Activated CD4-positive, alpha-beta T cell treated with anti-CD3 and anti-CD28 coated beads, Interleukin-2, amount 10 ng/mL, durations not matched to agents 7 days and 5 days (primary cell): Measurements from ENCODE around the gene IGSF3. TPM values are rescaled to one million over a fixed set of nuclear protein-coding genes. Genes with fewer than 3 reads are reported as not detected.
"Not testable (repeated sequence)": the region's sequence is repeated elsewhere in the genome, so short reads cannot be mapped to it uniquely, and the experiment has no call there.

Experiments
- CTCF ChIA-PET: fragments of 350-600 bp; sonication (Branson Sonifier 250); formaldehyde crosslinking; loops from one replicate; lab custom pipeline; 2021; ENCODE audit warnings: antibody characterized with exemption; lab: Charles Lee
- POLR2A ChIA-PET: fragments of 350-600 bp; sonication (Branson Sonifier 250); formaldehyde crosslinking; loops from one replicate; lab custom pipeline; 2021; ENCODE audit warnings: antibody characterized with exemption; lab: Charles Lee
- DNase-seq: peaks from one replicate; pipeline ENCODE4 v3.0.0-alpha.2; 2020
- H3K27ac Mint-ChIP-seq: one replicate; pipeline ENCODE4 v1.8.0; 2021; ENCODE audit warnings: mild to moderate bottlenecking, moderate library complexity, mixed read lengths
- H3K27me3 Mint-ChIP-seq: one replicate; pipeline ENCODE4 v1.8.0; 2021; ENCODE audit warnings: mixed read lengths
- H3K36me3 Mint-ChIP-seq: one replicate; pipeline ENCODE4 v1.8.0; 2021; ENCODE audit warnings: low read depth, mixed read lengths
- H3K4me1 Mint-ChIP-seq: one replicate; pipeline ENCODE4 v1.8.0; 2021; ENCODE audit warnings: mixed read lengths
- H3K4me3 Mint-ChIP-seq: one replicate; pipeline ENCODE4 v1.8.0; 2021; ENCODE audit warnings: mild to moderate bottlenecking, moderate library complexity, mixed read lengths
- H3K9me3 Mint-ChIP-seq: one replicate; pipeline ENCODE4 v1.8.0; 2021; ENCODE audit warnings: mixed read lengths
- total RNA-seq, 2 experiments: library from RNA; stranded (reverse); gene quantifications; one replicate each; pipeline ENCODE4 v1.2.3, GENCODE V29; 2021

The IGSF3 gene
- total RNA-seq, 2 experiments from 2014 or later: 0.35 to 0.77 TPM

DNA sequence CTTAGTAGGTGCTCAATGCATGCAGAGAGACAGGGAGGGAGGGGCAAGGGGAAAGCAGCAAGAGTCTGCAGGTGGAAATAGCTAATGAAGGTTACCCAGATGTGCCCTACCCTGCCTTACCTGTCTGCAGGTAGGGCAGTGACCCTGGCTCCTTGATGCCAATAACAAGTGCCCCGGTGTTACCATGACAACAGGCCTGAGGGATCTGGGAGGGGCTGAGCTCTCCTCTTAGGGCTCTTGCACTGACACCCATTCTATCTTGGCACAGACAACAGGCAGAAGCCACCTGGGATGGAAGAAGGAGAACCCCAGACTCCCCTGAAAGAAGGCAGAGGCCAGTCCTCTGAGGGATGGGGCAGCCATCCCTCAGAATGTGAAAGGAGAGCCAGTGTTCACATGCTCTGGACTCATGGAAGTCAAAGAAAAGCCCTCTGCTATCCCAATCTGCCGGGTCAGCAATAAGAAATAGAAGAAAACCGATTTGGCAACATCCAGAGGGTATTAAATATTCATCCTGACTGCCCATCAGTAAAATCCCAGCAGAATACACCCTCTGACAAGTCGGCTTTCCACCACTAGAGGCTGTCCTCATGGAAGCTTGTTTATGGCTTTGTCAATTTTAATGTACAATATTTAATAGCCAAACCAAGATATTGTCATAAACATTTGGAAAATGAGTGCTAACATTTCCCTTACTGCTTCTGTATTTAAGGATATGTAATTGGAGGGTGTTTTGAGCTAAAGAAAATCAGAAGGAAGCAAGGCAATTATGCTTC lies 72.3 kb downstream of the IGSF3 start:
- POLR2A ChIA-PET, H3K27me3 Mint-ChIP-seq, H3K9me3 Mint-ChIP-seq, H3K4me1 Mint-ChIP-seq, H3K36me3 Mint-ChIP-seq, H3K27ac Mint-ChIP-seq, DNase-seq, H3K4me3 Mint-ChIP-seq: not testable (repeated sequence)
- CTCF ChIA-PET: interaction anchor here (0.8 to 1.8 kb wide), 6 partner anchors 13 to 456 kb away, joined by 3 to 8 read pairs (median 3); no protein-coding TSS in a partner anchor

DNA sequence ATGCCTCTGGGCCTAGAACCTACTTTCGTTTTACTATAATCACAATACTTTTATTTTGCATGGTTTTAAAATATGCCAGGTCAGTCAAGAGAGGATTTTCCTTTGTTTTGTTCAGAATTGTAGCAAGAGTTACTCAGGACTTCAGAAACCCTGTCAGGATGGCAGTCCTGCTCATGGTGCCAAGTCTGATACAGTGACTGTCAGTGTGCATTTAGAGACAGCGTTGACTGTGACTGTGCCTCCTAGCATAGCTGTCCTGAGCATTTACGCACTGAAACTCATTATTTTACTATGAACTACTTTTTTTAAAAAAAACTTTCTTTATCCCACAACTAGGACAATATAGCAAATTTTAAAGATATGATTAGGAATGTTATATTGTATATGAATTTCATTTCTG lies 73.6 kb downstream of the IGSF3 start:
- POLR2A ChIA-PET, H3K4me1 Mint-ChIP-seq, H3K9me3 Mint-ChIP-seq, H3K4me3 Mint-ChIP-seq, H3K27me3 Mint-ChIP-seq, DNase-seq, H3K27ac Mint-ChIP-seq, H3K36me3 Mint-ChIP-seq: not testable (repeated sequence)
- CTCF ChIA-PET: interaction anchor here (1.2 kb wide), 1 partner anchor 25 kb away, joined by 3 read pairs; no protein-coding TSS in a partner anchor

DNA sequence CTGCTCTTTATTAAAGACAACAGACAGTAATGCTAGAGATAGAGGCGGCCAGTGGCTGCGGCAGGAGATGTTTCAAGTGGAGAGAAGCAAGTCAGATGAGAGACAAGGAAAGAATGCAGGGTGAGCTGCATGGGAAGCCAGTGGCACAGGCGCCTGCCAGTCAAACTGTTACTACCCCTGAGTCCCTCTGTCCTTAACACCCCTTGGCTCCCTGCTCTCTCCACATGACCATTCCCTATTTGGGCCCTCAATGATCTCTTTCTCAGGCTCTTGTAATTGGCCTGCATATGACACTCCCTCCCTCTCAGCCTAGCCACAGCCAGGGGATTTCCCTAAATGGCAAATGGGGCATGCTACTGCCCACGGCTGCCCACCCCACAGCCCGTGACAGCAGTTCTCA lies 74.1 kb downstream of the IGSF3 start:
- H3K27me3 Mint-ChIP-seq, H3K27ac Mint-ChIP-seq, H3K4me1 Mint-ChIP-seq, POLR2A ChIA-PET, DNase-seq, H3K36me3 Mint-ChIP-seq, H3K9me3 Mint-ChIP-seq, H3K4me3 Mint-ChIP-seq, CTCF ChIA-PET: not testable (repeated sequence)

DNA sequence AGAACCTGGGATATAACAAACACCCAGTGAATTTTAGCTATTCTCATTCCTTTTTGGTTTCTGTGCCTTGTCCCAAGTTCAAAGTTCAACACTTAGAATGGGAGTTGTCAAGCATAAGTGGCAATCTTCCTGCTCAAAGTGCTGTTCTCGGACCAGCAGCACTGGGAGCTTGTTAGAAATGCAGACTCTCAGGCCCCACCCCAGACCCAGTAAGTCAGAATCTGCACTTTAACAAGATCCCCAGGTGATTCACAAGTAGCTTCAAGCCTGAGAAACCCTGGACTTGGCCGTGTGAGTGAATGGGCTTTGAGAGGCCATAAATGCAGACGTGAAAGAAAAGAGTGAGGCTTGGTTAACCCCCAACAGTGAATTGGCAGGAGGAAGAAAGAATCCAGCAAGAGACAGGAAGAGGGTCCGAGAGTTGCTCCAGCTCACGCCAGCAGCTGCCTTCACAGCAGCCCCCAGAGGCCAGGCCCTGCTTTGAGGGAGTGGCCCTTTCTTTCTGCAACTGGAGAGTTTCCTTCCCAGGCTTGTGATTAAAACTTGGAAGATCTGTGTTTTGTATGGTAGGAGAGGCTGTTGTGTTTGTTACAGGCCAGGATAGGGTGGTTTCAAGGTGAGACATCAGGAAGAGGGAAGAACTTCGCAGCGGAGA lies 75.5 kb downstream of the IGSF3 start:
- DNase-seq, H3K4me3 Mint-ChIP-seq, H3K36me3 Mint-ChIP-seq, H3K27me3 Mint-ChIP-seq, POLR2A ChIA-PET, CTCF ChIA-PET, H3K9me3 Mint-ChIP-seq, H3K27ac Mint-ChIP-seq: not testable (repeated sequence)
- H3K4me1 Mint-ChIP-seq: peaks cover 15% of the 10 kb centered on the region

DNA sequence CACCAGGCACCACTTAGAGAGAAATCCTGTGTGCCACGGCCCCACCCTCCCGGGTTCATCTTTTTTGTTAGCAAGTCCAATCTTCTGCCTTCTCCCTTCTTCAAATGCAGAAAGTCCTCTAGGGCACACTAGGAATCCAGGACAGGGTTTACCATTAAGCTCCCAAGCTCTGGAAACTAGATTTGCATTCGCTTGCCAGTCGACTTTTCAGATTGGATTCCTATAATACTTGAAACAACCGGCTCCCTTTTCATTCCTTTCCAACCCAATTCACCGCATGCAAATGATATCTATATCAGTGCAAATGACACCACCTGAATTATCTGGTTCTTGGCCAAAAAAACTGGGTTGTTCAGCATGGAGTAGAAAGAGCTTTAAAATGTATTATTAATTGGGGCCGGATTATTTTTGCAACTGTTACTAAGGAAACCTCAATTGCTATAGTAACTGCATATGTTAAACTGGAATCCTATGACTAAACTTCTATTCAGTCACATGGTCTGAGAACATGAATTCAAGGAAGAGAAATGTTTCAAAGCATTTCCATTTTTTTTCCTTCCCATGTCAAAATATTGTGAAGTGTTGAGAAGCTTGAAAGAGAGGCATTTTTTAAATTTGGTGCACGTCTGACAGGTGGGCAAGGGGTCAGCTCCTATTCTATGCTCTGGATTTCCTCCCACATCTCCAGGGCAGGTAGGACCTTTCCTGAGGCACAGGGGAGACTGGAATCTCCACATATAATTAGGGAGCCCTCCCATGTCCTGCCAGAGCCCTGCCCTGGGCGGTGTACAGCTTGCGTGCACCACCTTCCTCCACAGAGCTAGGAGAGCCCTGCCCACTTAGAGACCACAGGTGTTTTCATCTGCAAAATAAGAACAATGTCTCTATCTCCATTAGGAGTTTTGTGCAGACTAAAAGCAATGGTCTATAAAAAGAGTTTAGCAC lies 76.3 kb downstream of the IGSF3 start:
- H3K9me3 Mint-ChIP-seq, H3K36me3 Mint-ChIP-seq, CTCF ChIA-PET, DNase-seq, H3K27ac Mint-ChIP-seq, H3K27me3 Mint-ChIP-seq, H3K4me3 Mint-ChIP-seq: not testable (repeated sequence)
- peaks cover 14% of the 10 kb centered on the region for H3K4me1 Mint-ChIP-seq
- POLR2A ChIA-PET: interaction anchor here (0.6 kb wide), 1 partner anchor 694 kb away, joined by 3 read pairs; no protein-coding TSS in a partner anchor

DNA sequence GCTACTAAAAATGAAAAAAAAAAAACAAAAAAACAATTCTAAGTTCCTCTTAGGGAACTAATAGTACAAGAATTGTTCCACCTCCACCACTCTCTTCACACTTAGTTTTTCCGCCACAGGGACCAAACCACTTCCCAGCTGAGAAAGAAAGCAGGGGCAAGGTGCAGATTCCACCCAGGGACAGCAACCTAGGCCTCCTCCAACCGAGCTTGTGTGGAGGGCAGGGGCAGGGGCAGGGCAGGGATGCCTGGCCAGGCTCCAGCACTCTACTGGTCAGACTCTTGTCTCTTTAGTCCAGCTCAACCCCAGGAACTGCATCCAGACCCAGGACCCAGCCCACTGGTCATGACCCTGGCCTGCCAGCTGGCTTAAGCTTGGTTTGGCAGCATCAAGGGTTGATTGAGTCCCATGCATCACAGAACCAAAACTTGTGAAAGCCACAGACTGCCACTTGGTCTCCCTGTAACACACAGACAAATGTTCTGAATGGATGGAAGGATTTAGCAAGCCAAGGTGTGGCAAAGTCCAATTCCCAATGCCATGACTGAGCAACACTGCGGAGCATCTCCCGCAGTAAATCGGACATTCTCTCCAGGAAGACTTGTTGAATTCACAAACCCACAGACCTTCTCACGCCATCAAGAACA lies 77.1 kb downstream of the IGSF3 start:
- not testable (repeated sequence) for H3K27me3 Mint-ChIP-seq

DNA sequence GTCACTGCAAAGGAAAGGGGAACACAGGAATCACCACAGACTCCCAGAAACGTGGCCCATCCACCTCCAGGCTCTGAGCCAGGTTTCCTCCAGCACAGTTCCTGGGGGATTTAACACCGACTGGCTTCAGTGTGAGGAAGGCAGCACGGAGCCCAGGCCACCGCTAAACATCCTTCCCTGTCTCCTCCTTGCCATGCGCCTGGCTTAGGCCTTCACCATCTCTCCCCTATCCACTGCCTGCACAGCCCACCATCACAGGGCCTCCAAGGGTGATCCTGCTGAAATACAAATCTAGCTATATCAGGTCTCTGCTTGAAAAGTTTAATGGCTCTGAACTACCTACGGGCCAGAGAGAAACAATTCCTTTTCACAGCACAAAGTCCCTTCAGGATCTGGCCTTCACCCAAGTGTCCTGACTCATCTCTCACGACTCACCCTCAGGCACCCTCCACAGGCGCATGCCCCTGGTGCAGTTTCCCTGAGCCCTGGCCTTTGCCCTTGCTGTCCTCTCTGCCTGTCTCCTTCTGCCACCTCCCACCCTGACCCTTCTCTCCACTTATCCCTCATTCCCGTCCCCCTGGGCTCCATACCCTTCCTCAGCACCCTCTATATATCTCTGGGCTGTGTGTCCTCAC lies 78.3 kb downstream of the IGSF3 start:
- H3K4me1 Mint-ChIP-seq, H3K9me3 Mint-ChIP-seq, H3K4me3 Mint-ChIP-seq, POLR2A ChIA-PET, CTCF ChIA-PET, H3K36me3 Mint-ChIP-seq, H3K27me3 Mint-ChIP-seq, DNase-seq, H3K27ac Mint-ChIP-seq: not testable (repeated sequence)

More for the DNA sequence above, 77.1 kb downstream of the IGSF3 start:
- H3K4me1 Mint-ChIP-seq, H3K9me3 Mint-ChIP-seq, H3K4me3 Mint-ChIP-seq, DNase-seq, H3K36me3 Mint-ChIP-seq, POLR2A ChIA-PET, H3K27ac Mint-ChIP-seq: not testable (repeated sequence)
- CTCF ChIA-PET: interaction anchor here (0.6 kb wide), 3 partner anchors 80 to 254 kb away, joined by 3 to 5 read pairs (median 4); no protein-coding TSS in a partner anchor

DNA sequence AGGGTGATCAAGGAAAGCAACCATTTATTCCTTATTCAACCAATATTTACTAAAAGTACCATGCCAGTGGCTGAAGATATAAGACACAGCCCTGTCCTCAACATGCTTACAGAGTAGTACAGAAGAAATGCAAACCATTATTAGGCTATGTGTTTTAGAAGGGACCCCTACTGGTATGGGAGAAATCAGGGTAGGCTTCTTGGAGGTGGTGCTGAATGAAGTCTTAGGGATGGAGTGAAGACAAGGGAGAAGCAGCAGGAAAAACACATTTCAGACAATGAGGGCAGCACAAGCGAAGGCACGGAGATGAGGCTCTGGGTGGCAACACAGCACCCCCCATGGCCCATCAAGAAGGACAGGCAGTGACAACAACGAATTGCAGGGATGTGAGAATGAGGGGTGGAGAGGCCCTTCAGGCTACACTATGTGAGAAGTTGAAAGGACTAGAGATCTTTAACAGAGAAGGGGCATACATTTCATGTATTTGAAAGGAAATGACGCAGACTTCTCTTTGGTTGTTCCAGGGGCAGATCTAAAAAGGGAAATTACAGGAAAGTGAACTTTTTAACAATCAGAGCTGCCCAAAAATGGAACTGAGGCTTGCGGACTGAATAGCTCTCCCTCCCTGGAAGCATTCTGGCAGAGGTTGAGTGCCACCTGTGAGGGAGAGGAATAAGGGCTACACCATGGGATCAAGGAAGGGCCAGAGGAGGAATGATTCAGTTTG lies 79.9 kb downstream of the IGSF3 start:
- Mint-ChIP-seq H3K27ac (no peak overlapping the region), H3K36me3 (no peaks in the 10 kb centered on the region), H3K9me3 (no peaks in the 10 kb centered on the region), H3K4me3 (no peak overlapping the region), H3K4me1 (peaks cover 6% of the 10 kb centered on the region), H3K27me3 (no peaks in the 10 kb centered on the region)
- ChIA-PET CTCF (interaction anchor here (0.8 kb wide), 1 partner anchor 11 kb away, joined by 3 read pairs; no protein-coding TSS in a partner anchor), POLR2A (no interaction called here)
- no peak for DNase-seq

DNA sequence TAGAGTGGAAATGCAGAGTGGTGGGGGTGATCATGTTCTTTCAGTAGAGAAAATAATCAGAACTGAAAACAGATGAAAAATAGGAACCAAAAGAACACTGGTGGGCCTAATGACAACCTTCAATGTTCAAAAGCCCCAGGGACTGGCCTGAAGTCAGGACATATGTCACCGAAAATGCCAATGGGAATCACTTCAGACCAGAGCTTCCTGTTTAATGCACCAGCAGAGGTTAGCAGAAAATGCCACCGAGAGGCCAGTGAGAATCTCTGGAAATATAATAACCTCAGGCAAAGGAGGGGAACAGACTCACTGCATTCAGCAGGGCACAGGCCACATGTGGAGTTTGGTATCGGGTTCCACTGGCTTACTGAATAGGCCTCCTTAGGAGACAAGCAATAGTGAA lies 80.8 kb downstream of the IGSF3 start:
- ChIA-PET POLR2A (no interaction called here), CTCF (interaction anchor here (1.3 kb wide), 1 partner anchor 12 kb away, joined by 6 read pairs; no protein-coding TSS in a partner anchor)
- peaks cover 6% of the 10 kb centered on the region for H3K4me1 Mint-ChIP-seq
- H3K4me3 Mint-ChIP-seq: no peak overlapping the region
- H3K27ac Mint-ChIP-seq: no peak overlapping the region
- H3K27me3 Mint-ChIP-seq: no peaks in the 10 kb centered on the region
- H3K9me3 Mint-ChIP-seq: no peaks in the 10 kb centered on the region
- no peak for DNase-seq
- H3K36me3 Mint-ChIP-seq: no peaks in the 10 kb centered on the region

DNA sequence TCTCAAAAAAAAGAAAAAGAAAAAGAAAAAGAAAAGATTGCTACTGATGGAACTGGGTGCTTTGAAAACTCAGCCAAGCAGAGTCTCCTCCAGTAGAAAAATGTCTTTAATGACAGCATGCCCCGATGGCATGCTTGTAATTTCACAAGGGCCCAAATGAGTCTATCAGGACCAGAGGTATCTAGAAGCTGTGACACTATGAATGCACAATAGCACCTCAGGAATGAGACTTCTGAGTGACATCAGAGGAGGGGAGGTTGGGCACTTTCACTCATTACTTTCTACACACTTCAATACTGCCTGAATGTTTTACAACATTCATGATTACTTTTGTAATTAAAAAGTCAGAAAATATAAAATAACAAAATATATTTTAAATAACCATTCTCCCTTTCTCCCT lies 81.6 kb downstream of the IGSF3 start:
- no peak overlapping the region for H3K27ac Mint-ChIP-seq
- no peaks in the 10 kb centered on the region for H3K9me3 Mint-ChIP-seq
- ChIA-PET CTCF (interaction anchor here (1.3 kb wide), 1 partner anchor 11 kb away, joined by 6 read pairs; no protein-coding TSS in a partner anchor), POLR2A (no interaction called here)
- H3K4me1 Mint-ChIP-seq: peaks cover 6% of the 10 kb centered on the region
- H3K4me3 Mint-ChIP-seq: no peak overlapping the region
- DNase-seq: no peak
- no peaks in the 10 kb centered on the region for H3K27me3 Mint-ChIP-seq
- H3K36me3 Mint-ChIP-seq: no peaks in the 10 kb centered on the region

DNA sequence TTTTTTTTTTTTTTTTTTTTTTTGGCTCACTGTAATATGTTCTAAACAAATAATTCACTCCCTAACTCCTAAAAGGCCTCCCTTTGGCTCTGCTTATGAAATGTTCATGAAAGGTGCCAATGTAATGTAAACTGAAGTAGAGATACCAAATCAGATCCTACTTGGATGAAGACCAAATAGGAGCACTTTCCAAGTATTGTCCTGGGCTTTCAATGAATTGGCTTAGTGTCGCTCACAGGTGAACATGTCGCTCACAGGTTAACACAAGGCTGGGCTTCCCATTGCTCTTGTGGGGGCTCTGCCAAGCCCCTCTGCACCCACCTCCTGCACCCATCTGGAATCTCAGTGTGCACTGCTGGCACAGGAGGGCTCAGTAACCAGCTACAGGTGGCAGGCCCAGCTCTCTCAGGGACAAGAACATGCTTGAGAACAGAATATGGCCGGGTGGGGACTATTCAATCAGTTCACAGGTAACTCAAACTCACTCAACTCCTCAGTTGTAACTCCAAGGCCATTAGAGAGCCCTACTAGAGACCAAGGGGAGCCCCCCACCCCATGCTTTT lies 86.1 kb downstream of the IGSF3 start:
- Mint-ChIP-seq H3K9me3 (no peaks in the 10 kb centered on the region), H3K27ac (no peak overlapping the region), H3K4me3 (no peak overlapping the region), H3K27me3 (peaks cover 2% of the 10 kb centered on the region), H3K4me1 (no peaks in the 10 kb centered on the region), H3K36me3 (no peaks in the 10 kb centered on the region)
- ChIA-PET POLR2A (no interaction called here), CTCF (interaction anchor here (0.7 kb wide), 1 partner anchor 15 kb away, joined by 3 read pairs; no protein-coding TSS in a partner anchor)
- DNase-seq: no peak
